Panc1 (cell line): ENCODE measurements around the gene IGSF3. TPM values are rescaled to one million over a fixed set of nuclear protein-coding genes. Genes with fewer than 3 reads are reported as not detected.

Source experiments
- ATAC-seq: fragments of 200-7000 bp; cut with Tn5 transposase; 2 replicates; pipeline ENCODE4 v1.9.1; 2020; ENCODE audit warnings: mild to moderate bottlenecking, moderate library complexity
- BruUV-seq: library from RNA; stranded (reverse); fragments of 400-500 nt; replicated peaks from 2 replicates; lab custom pipeline; 2021; lab: Mats Ljungman, UMichigan
- CTCF ChIA-PET: fragments of 300-600 bp; sonication (Branson Sonifier 250); formaldehyde crosslinking; loops from one replicate; lab custom pipeline; 2022; ENCODE audit warnings: antibody characterized with exemption; lab: Charles Lee
- POLR2A ChIA-PET: fragments of 300-600 bp; sonication (Branson Sonifier 250); formaldehyde crosslinking; loops from one replicate; lab custom pipeline; 2022; ENCODE audit warnings: antibody characterized with exemption; lab: Charles Lee
- DNase-seq: peaks from one replicate; pipeline ENCODE4 v3.0.0-alpha.2; 2010; ENCODE audit warnings: low read depth, low spot score
- H3K27ac ChIP-seq: 2 replicates; pipeline ENCODE4 v1.5.1; 2011; ENCODE audit warnings: mild to moderate bottlenecking, low read length, inconsistent platforms
- H3K27me3 ChIP-seq: fragments of 200-500 bp; sonication (Bioruptor generic); 2 replicates; pipeline ENCODE4 v1.6.0; 2014; ENCODE audit warnings: low read length, inconsistent platforms; ENCODE audit not compliant: control insufficient read depth, insufficient read depth
- H3K36me3 ChIP-seq: fragments of 200-500 bp; sonication (Bioruptor generic); 2 replicates; pipeline ENCODE4 v1.5.1; 2014; ENCODE audit warnings: inconsistent platforms, mild to moderate bottlenecking, low read length, moderate library complexity; ENCODE audit not compliant: control insufficient read depth, insufficient read depth
- H3K4me1 ChIP-seq: 2 replicates; pipeline ENCODE4 v1.5.1; 2011; ENCODE audit warnings: inconsistent platforms, mild to moderate bottlenecking, low read length, moderate library complexity; ENCODE audit not compliant: control insufficient read depth, insufficient read depth
- H3K4me3 ChIP-seq, 2 experiments: 2 replicates each; pipeline ENCODE4 v1.5.1; 2011 to 2012; ENCODE audit warnings: low read depth in 2 of 2, low read length in 2 of 2, mild to moderate bottlenecking in 2 of 2, inconsistent platforms in 1 of 2, moderate library complexity in 1 of 2
- H3K9me3 ChIP-seq: fragments of 200-500 bp; sonication (Bioruptor generic); 2 replicates; pipeline ENCODE4 v1.5.1; 2014; ENCODE audit warnings: low read depth, mild to moderate bottlenecking, inconsistent platforms, low read length, moderate library complexity; ENCODE audit not compliant: control insufficient read depth, insufficient read depth
- POLR2AphosphoS5 ChIP-seq: IDR thresholded peaks from 2 replicates; pipeline ENCODE4 v1.6.1; 2012; ENCODE audit warnings: mild to moderate bottlenecking, low read depth, low read length, moderate library complexity
- SIN3A ChIP-seq: IDR thresholded peaks from 2 replicates; pipeline ENCODE4 v1.6.1; 2012; ENCODE audit warnings: low read depth, mild to moderate bottlenecking, low read length, moderate library complexity, borderline replicate concordance; ENCODE audit not compliant: insufficient read depth
- TCF7L2 ChIP-seq: IDR thresholded peaks from 2 replicates; pipeline ENCODE4 v1.6.1; 2011; ENCODE audit warnings: mild to moderate bottlenecking, low read depth, low read length, inconsistent platforms
- in situ Hi-C: cut with HindIII; loops from 2 replicates; pipeline ENCODE4 v1.10.0; 2016; ENCODE audit warnings: low sequenced_read_pairs, low pct_unique_long_range_greater_than_20kb
- intact Hi-C: fragments of 100-400 bp; cut with micrococcal nuclease; formaldehyde crosslinking; loops from one replicate; pipeline ENCODE4 v1.10.0; 2022; ENCODE audit not compliant: unreplicated experiment
- total RNA-seq: library from RNA; stranded (reverse); gene quantifications from one replicate; pipeline ENCODE4 v1.2.1, GENCODE V29; 2021; ENCODE audit not compliant: unreplicated experiment
- TF ChIP-seq, protein P1 (sequence below), 2 experiments: IDR thresholded peaks; 2 replicates each; pipeline ENCODE4 v1.6.1; 2011 to 2012; ENCODE audit warnings: low read depth in 2 of 2, control low read depth in 1 of 2, low read length in 1 of 2, mild to moderate bottlenecking in 1 of 2, moderate library complexity in 1 of 2; ENCODE audit not compliant: insufficient read depth in 1 of 2
- TF ChIP-seq, protein P2 (sequence below): fragments of 450-650 bp; IDR thresholded peaks from 2 replicates; pipeline ENCODE4 v1.5.1; 2017; ENCODE audit warnings: mild to moderate bottlenecking

The IGSF3 gene
- total RNA-seq, 1 experiment from 2014 or later = 9.3 TPM

DNA sequence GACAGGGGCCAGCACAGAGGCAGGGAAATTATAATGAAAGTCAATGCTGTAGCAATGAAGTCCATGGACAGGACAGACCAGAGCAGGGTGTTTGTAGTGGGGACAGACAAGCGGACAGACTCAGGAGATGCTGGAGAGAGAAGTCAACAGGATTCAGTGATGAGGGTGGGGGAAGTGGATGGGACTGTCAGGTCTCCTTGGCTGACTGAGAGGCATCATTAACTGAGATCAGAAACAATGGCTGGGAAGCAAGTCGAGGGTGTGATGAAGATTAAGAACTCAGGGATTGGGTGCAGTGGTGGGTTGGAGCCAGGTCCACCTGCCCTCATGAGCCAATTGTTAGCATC is 122.2 kb downstream of the IGSF3 start:
- no peaks in the 10 kb centered on the region for H3K4me1 ChIP-seq
- intact Hi-C loops = no loop called here
- no peaks in the 10 kb centered on the region; the same call in 1 of the 2 replicates for H3K36me3 ChIP-seq
- POLR2A ChIA-PET = no interaction called here
- TF ChIP-seq, protein P1, sequence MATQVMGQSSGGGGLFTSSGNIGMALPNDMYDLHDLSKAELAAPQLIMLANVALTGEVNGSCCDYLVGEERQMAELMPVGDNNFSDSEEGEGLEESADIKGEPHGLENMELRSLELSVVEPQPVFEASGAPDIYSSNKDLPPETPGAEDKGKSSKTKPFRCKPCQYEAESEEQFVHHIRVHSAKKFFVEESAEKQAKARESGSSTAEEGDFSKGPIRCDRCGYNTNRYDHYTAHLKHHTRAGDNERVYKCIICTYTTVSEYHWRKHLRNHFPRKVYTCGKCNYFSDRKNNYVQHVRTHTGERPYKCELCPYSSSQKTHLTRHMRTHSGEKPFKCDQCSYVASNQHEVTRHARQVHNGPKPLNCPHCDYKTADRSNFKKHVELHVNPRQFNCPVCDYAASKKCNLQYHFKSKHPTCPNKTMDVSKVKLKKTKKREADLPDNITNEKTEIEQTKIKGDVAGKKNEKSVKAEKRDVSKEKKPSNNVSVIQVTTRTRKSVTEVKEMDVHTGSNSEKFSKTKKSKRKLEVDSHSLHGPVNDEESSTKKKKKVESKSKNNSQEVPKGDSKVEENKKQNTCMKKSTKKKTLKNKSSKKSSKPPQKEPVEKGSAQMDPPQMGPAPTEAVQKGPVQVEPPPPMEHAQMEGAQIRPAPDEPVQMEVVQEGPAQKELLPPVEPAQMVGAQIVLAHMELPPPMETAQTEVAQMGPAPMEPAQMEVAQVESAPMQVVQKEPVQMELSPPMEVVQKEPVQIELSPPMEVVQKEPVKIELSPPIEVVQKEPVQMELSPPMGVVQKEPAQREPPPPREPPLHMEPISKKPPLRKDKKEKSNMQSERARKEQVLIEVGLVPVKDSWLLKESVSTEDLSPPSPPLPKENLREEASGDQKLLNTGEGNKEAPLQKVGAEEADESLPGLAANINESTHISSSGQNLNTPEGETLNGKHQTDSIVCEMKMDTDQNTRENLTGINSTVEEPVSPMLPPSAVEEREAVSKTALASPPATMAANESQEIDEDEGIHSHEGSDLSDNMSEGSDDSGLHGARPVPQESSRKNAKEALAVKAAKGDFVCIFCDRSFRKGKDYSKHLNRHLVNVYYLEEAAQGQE (IDR thresholded peaks at IDR 0.05; ENCODE audit: insufficient read depth in 1 of 2, low read depth in 2 of 2, low read length in 1 of 2) = no peak
- TF ChIP-seq, protein P2, sequence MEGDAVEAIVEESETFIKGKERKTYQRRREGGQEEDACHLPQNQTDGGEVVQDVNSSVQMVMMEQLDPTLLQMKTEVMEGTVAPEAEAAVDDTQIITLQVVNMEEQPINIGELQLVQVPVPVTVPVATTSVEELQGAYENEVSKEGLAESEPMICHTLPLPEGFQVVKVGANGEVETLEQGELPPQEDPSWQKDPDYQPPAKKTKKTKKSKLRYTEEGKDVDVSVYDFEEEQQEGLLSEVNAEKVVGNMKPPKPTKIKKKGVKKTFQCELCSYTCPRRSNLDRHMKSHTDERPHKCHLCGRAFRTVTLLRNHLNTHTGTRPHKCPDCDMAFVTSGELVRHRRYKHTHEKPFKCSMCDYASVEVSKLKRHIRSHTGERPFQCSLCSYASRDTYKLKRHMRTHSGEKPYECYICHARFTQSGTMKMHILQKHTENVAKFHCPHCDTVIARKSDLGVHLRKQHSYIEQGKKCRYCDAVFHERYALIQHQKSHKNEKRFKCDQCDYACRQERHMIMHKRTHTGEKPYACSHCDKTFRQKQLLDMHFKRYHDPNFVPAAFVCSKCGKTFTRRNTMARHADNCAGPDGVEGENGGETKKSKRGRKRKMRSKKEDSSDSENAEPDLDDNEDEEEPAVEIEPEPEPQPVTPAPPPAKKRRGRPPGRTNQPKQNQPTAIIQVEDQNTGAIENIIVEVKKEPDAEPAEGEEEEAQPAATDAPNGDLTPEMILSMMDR = no peak
- no peak for TF ChIP-seq POLR2AphosphoS5
- no peak for TF ChIP-seq TCF7L2
- TF ChIP-seq SIN3A = no peak
- no peak overlapping the region for H3K27ac ChIP-seq
- BruUV-seq = no TSS peak
- in situ Hi-C loops = no loop called here
- no peak overlapping the region for H3K4me3 ChIP-seq
- DNase-seq (no peak), ATAC-seq (no peak)
- no peaks in the 10 kb centered on the region for H3K9me3 ChIP-seq
- CTCF ChIA-PET = no interaction called here
- H3K27me3 ChIP-seq = no peaks in the 10 kb centered on the region

DNA sequence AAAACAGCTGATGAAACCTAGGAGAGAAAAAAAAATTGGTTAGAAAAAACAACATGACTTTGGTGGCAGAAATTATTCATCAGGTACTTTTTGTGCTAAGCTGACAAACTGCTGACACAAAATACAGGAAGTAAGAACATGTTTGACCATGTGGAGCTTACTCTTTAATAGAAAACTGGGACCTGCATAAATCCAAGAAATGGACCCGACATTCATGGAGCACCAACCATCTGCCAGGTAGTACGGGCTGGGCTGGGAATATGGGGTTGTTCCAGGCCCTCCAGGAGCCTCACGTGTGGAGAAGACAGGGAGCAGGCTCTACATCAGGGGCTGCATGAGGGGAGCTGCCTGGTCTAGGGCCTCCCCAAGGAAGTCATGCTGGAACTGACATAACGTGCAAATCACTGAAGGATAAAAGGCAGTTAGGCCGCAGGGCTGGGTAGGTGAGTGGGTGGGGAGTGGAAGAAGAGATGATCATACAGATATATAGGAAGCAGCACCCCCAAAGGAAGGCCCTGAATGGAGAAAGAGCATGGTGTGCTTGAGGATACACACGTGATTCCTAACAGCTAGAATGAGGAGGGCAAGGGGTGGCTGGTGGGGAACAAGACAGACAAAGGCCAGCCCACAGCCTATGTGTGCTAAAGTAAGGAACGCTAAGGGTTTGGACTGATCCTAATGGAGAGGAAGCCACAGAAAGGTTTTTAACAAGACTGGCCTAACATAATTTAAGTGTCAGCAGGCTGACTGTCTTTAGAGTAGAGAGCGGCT is 122.8 kb downstream of the IGSF3 start:
- TF ChIP-seq POLR2AphosphoS5 (no peak), SIN3A (no peak), TCF7L2 (no peak)
- TF ChIP-seq, protein P1 (IDR thresholded peaks at IDR 0.05; ENCODE audit: insufficient read depth in 1 of 2, low read depth in 2 of 2, low read length in 1 of 2) = no peak
- TF ChIP-seq, protein P2 = no peak
- ChIA-PET POLR2A (no interaction called here), CTCF (no interaction called here)
- H3K36me3 ChIP-seq = no peaks in the 10 kb centered on the region; the same call in 1 of the 2 replicates
- H3K9me3 ChIP-seq = no peaks in the 10 kb centered on the region
- ATAC-seq (no peak), DNase-seq (no peak)
- H3K4me1 ChIP-seq = no peaks in the 10 kb centered on the region
- BruUV-seq = no TSS peak
- in situ Hi-C loops (no loop called here), intact Hi-C loops (no loop called here)
- H3K27me3 ChIP-seq = no peaks in the 10 kb centered on the region
- no peak overlapping the region for H3K4me3 ChIP-seq
- no peak overlapping the region for H3K27ac ChIP-seq
